Upper lobe of right lung (tissue), 1 donor: ENCODE results near the gene BAD. TPM values are rescaled to one million over a fixed set of nuclear protein-coding genes. Genes with fewer than 3 reads are reported as not detected.

Experiments
- ATAC-seq: fragments of 200-7000 bp; cut with Tn5 transposase; one replicate; pipeline ENCODE4 v1.9.1; 2020; ENCODE audit warnings: mild to moderate bottlenecking, moderate library complexity
- DNase-seq: peaks from one replicate; pipeline ENCODE4 v3.0.0-alpha.2; 2020
- H3K27ac ChIP-seq: fragments of 200-600 bp; one replicate; pipeline ENCODE4 v1.8.0; 2022
- H3K27me3 ChIP-seq: fragments of 200-600 bp; one replicate; pipeline ENCODE4 v1.8.0; 2022; ENCODE audit warnings: mild to moderate bottlenecking
- H3K36me3 ChIP-seq: fragments of 200-600 bp; one replicate; pipeline ENCODE4 v1.8.0; 2022
- H3K4me1 ChIP-seq: fragments of 200-600 bp; one replicate; pipeline ENCODE4 v1.8.0; 2022
- H3K4me3 ChIP-seq: fragments of 200-600 bp; one replicate; pipeline ENCODE4 v1.8.0; 2022; ENCODE audit warnings: mild to moderate bottlenecking
- H3K9me3 ChIP-seq: fragments of 200-600 bp; one replicate; pipeline ENCODE4 v1.8.0; 2022
- CTCF ChIP-seq: fragments of 200-600 bp; IDR thresholded peaks from one replicate; pipeline ENCODE4 v1.8.0; 2022; ENCODE audit warnings: antibody characterized with exemption
- intact Hi-C: fragments of 100-400 bp; cut with DNase I; formaldehyde crosslinking; loops from one replicate; pipeline ENCODE4 v1.11.0; 2022
- total RNA-seq: library from RNA; stranded (reverse); fragmentation: NEBNext Ultra II Directional; extraction: Animal tissue kit (Norgen Biotek cat#: 25700); gene quantifications from one replicate; pipeline ENCODE4 v1.2.1, GENCODE V29; 2021
- donor health status: DM: no; HTN: yes; CAD: no; lungs with severe emphysema.

The BAD gene
- total RNA-seq, 1 donor from 2014 or later, result 58.9 TPM

GRCh38 chr11:64275841-64276240 lies 8.6 kb downstream of the BAD start:
- no peak for TF ChIP-seq CTCF
- Histone ChIP-seq H3K9me3 (no peaks in the 10 kb centered on the region), H3K27ac (no peak overlapping the region), H3K27me3 (no peaks in the 10 kb centered on the region), H3K4me1 (peaks cover 9% of the 10 kb centered on the region), H3K4me3 (no peak overlapping the region), H3K36me3 (peaks cover 28% of the 10 kb centered on the region)
- DNase-seq (no peak), ATAC-seq (no peak)
- intact Hi-C loops, result no loop called here

GRCh38 chr11:64275031-64275800 lies 9.2 kb downstream of the BAD start:
- intact Hi-C loops, result no loop called here
- Histone ChIP-seq H3K4me1 (peaks cover 9% of the 10 kb centered on the region), H3K27me3 (no peaks in the 10 kb centered on the region), H3K4me3 (no peak overlapping the region), H3K36me3 (peaks cover 28% of the 10 kb centered on the region), H3K9me3 (no peaks in the 10 kb centered on the region), H3K27ac (no peak overlapping the region)
- ATAC-seq (no peak), DNase-seq (no peak)
- TF ChIP-seq CTCF, result no peak

- Histone ChIP-seq H3K9me3 (no peaks in the 10 kb centered on the region), H3K27ac (peak overlapping the region; percentile 92), H3K4me3 (peak overlapping the region; percentile 73), H3K27me3 (no peaks in the 10 kb centered on the region), H3K36me3 (peaks cover 22% of the 10 kb centered on the region), H3K4me1 (peaks cover 29% of the 10 kb centered on the region)
- TF ChIP-seq CTCF, result peak; percentile 11
- intact Hi-C loops, result no loop called here
- ATAC-seq, result peak; percentile 87
- DNase-seq, result peak; percentile 98
Observed at GRCh38 chr11:64269540-64270220, 14.8 kb downstream of the BAD start.

GRCh38 chr11:64268893-64269539 lies 15.4 kb downstream of the BAD start:
- Histone ChIP-seq H3K9me3 (no peaks in the 10 kb centered on the region), H3K27me3 (no peaks in the 10 kb centered on the region), H3K36me3 (peaks cover 23% of the 10 kb centered on the region), H3K27ac (peak overlapping the region; percentile 92), H3K4me1 (peaks cover 29% of the 10 kb centered on the region), H3K4me3 (peak overlapping the region; percentile 73)
- TF ChIP-seq CTCF, result no peak
- ATAC-seq, result peak; percentile 32
- intact Hi-C loops, result no loop called here
- peak; percentile 88 for DNase-seq

- ATAC-seq, result no peak
- Histone ChIP-seq H3K9me3 (no peaks in the 10 kb centered on the region), H3K27me3 (no peaks in the 10 kb centered on the region), H3K4me3 (peak overlapping the region; percentile 73), H3K36me3 (peaks cover 31% of the 10 kb centered on the region), H3K27ac (peak overlapping the region; percentile 92), H3K4me1 (peaks cover 26% of the 10 kb centered on the region)
- no peak for TF ChIP-seq CTCF
- intact Hi-C loops, result no loop called here
- peak; percentile 79 for DNase-seq
Observed at GRCh38 chr11:64268025-64268892, 16.2 kb downstream of the BAD start.
